GM19025 (cell line): ENCODE results near the gene RAC2.

Experiments used
- ATAC-seq: cut with Tn5 transposase; IDR thresholded peaks from one replicate; pipeline ENCODE4 v1.9.1; 2021; ENCODE audit warnings: mild to moderate bottlenecking, low read depth, moderate library complexity; ENCODE audit not compliant: unreplicated experiment

The RAC2 gene

GRCh38 chr22:37179622-37180420, 64.2 kb downstream of the RAC2 start:
- no peak for ATAC-seq

- ATAC-seq, result no peak
Measured at GRCh38 chr22:37179126-37179470, 65.0 kb downstream of the RAC2 start.

GRCh38 chr22:37178350-37179125, 65.5 kb downstream of the RAC2 start:
- ATAC-seq, result no peak

- no peak for ATAC-seq
Measured at GRCh38 chr22:37177755-37178154, 66.3 kb downstream of the RAC2 start.

GRCh38 chr22:37177221-37177620, 66.8 kb downstream of the RAC2 start:
- no peak for ATAC-seq

- ATAC-seq, result no peak
Measured at GRCh38 chr22:37176464-37177061, 67.5 kb downstream of the RAC2 start.

- no peak for ATAC-seq
Measured at GRCh38 chr22:37175414-37176281, 68.4 kb downstream of the RAC2 start.
